Testis (tissue), 5 donors: ENCODE data around the gene SYNGR3. TPM values are rescaled to one million over a fixed set of nuclear protein-coding genes. Genes with fewer than 3 reads are reported as not detected.

Experiments used
- DNase-seq: peaks from one replicate; pipeline ENCODE4 v3.0.0-alpha.2; 2019
- H3K27ac ChIP-seq, 2 donors: fragments of 200-600 bp; sonication (generic); one replicate each; pipeline ENCODE4 v1.5.1; 2019
- H3K27me3 ChIP-seq: fragments of 200-600 bp; sonication (generic); one replicate; pipeline ENCODE4 v1.5.1; 2019
- H3K36me3 ChIP-seq: fragments of 200-600 bp; sonication (generic); one replicate; pipeline ENCODE4 v1.5.1; 2017; ENCODE audit warnings: low read depth; ENCODE audit errors: missing control alignments
- H3K4me1 ChIP-seq: fragments of 200-600 bp; sonication (generic); one replicate; pipeline ENCODE4 v1.5.1; 2019
- H3K4me3 ChIP-seq, 2 donors: fragments of 200-600 bp; sonication (generic); one replicate each; pipeline ENCODE4 v1.5.1; 2017 to 2019
- H3K9me3 ChIP-seq: fragments of 200-600 bp; sonication (generic); one replicate; pipeline ENCODE4 v1.5.1; 2017
- POLR2A ChIP-seq: fragments of 450-650 bp; IDR thresholded peaks from one replicate; pipeline ENCODE4 v1.6.1; 2017; ENCODE audit warnings: antibody characterized with exemption, mild to moderate bottlenecking, moderate library complexity
- WGBS, 2 donors: methylation state at CpG; one replicate each; pipeline ENCODE4 v1.1.5; 2018; 5-methylcytosine and 5-hydroxymethylcytosine counted together
- intact Hi-C: fragments of 100-400 bp; cut with DNase I; formaldehyde crosslinking; loops from one replicate; pipeline ENCODE4 v1.15.1; 2023; ENCODE audit warnings: low total_unique reads
- long read RNA-seq, 2 donors: transcript quantifications; one replicate each; lab custom pipeline, GENCODE V29; 2026
- polyA plus RNA-seq: library from polyadenylated mRNA; stranded (reverse); fragments of 350-450 nt; fragmentation: Illumina TruSeq; extraction: RNeasy Lipid Tissue Mini Kit (QIAGEN cat#74804); gene quantifications from one replicate; pipeline ENCODE4 v1.2.3, GENCODE V29; 2014; ENCODE audit warnings: low read depth, low replicate concordance; ENCODE audit not compliant: insufficient read depth
- total RNA-seq, 2 donors: library from RNA; depleted of rRNA; stranded (reverse); fragments of >200 nt; gene quantifications; one replicate each; pipeline ENCODE4 v1.2.3, GENCODE V29; 2016
- TF ChIP-seq, protein P1 (sequence below), 3 experiments: fragments of 450-650 bp in 2 of 3; fragments of 200-600 bp in 1 of 3; sonication (generic) in 1 of 3; IDR thresholded peaks; one replicate each; pipeline ENCODE4 v1.5.1; 2016 to 2019; ENCODE audit warnings: antibody characterized with exemption in 3 of 3, mild to moderate bottlenecking in 2 of 3, moderate library complexity in 1 of 3

The SYNGR3 gene, protein sequence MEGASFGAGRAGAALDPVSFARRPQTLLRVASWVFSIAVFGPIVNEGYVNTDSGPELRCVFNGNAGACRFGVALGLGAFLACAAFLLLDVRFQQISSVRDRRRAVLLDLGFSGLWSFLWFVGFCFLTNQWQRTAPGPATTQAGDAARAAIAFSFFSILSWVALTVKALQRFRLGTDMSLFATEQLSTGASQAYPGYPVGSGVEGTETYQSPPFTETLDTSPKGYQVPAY
- total RNA-seq, result 10 to 100 TPM; 20.9 to 33.5 TPM
- polyA plus RNA-seq, result 10.0 TPM
- long read RNA-seq, donor 1, partial matches to known transcripts, result 0 of 2 reads
- long read RNA-seq, donor 1, other reads (novel, unspliced or antisense), result 0 of 2 reads
- long read RNA-seq, donor 2, partial matches to known transcripts, result 0 of 3 reads
- long read RNA-seq, donor 2, other reads (novel, unspliced or antisense), result 0 of 3 reads

DNA sequence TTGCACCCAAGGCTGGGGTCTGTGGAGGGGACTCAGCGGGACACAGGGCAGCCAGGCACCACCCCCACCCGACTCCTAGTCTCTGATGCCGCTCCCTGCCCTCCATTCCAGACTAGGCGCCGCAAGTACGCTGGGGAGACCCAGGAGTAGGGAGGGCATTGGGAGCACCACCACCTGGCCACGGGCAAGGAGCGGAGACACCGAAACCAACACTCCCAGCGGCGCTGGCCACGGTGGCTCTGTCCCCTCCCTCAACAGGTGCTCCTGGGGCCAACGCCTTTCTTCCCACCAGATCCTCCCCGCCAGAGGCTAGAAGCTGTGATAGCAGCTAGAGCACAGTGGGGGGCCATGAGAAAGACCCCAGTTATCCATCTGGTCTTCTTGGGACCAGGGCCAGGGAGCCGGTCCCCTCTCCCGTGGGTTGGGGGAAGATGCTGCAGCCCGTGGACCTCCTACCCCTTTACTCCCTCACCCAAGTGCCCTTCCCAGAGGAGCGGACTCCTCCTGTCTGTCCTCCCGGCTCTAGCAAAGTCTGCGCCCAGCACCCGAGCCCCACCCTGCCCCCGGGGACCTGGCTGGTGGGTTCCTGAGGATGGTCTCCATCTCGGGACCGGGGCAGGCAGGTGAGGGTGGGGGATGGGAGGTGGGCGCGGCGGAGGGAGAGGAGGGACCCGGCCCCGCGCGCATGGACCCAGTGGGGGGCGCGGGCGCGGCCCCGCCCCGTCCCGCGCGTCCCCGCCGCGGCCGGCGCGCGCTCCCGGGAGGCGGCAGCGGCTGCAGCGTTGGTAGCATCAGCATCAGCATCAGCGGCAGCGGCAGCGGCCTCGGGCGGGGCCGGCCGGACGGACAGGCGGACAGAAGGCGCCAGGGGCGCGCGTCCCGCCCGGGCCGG is at the start of gene SYNGR3:
Gene SYNGR3, plus strand, starts transcription at position 762 of the 892 bp plus-strand sequence. CDS start 133 bp downstream, outside the sequence.
- Histone ChIP-seq H3K36me3 (no peaks in the 10 kb centered on the region), H3K4me3 (peak within 1 kb of the TSS; percentile 26 to 52), H3K4me1 (peaks cover 22% of the 10 kb centered on the region), H3K9me3 (no peaks in the 10 kb centered on the region), H3K27me3 (no peaks in the 10 kb centered on the region), H3K27ac (no peak within 1 kb of the TSS)
- no peak for TF ChIP-seq POLR2A
- TF ChIP-seq, protein P1, sequence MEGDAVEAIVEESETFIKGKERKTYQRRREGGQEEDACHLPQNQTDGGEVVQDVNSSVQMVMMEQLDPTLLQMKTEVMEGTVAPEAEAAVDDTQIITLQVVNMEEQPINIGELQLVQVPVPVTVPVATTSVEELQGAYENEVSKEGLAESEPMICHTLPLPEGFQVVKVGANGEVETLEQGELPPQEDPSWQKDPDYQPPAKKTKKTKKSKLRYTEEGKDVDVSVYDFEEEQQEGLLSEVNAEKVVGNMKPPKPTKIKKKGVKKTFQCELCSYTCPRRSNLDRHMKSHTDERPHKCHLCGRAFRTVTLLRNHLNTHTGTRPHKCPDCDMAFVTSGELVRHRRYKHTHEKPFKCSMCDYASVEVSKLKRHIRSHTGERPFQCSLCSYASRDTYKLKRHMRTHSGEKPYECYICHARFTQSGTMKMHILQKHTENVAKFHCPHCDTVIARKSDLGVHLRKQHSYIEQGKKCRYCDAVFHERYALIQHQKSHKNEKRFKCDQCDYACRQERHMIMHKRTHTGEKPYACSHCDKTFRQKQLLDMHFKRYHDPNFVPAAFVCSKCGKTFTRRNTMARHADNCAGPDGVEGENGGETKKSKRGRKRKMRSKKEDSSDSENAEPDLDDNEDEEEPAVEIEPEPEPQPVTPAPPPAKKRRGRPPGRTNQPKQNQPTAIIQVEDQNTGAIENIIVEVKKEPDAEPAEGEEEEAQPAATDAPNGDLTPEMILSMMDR (IDR thresholded peaks at IDR 0.05), result no peak
- 0 to 10% methylated on average over 7 to 53 of the region's 67 CpGs for WGBS, 2 donors
- intact Hi-C loops, result no loop called here
- no peak for DNase-seq

DNA sequence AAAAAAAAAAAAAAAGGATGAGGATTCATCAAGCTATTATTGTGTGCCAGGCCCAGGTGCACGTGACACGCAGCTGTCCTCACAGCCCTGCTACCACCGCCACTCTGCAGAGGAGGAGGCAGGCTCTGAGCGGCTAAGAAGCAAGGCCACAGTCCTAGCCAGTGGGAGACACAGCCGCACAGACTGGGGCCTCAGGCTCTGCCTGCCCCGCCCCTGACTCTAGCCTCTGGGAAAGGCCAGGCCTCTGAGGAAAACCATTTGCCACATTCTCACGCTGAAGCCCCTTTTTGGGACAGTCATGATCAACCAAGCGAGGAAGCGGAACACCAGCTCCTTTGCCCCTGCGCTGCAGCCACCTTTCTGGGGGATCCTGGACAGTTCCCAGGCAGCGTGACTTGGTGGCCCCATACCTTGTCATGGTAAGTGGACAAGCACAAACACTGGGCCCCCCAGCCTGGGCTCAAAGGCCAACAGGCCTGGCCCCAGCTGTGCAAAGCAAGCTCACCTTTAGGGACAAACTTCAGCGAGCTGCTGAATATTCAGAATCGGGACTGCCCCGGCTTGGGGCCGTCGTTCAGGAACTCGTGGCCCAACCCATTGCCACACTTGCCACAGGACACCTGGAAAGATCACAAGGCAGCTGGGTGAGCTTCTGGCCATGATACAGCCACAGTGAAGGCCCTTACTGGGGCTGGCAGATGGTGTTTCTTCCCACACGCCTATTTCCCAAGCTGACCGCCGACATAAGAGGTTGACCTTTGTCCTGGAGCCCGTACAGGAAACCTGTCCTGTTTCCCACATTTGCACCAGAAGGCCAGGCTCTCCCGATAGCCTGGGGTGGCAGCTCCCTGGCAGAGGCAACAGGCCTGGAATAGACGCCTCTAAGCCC is 49.3 kb upstream of the SYNGR3 start:
- Histone ChIP-seq H3K36me3 (no peaks in the 10 kb centered on the region), H3K4me1 (peaks cover 16% of the 10 kb centered on the region), H3K27ac (no peak overlapping the region), H3K9me3 (no peaks in the 10 kb centered on the region), H3K4me3 (no peak overlapping the region), H3K27me3 (no peaks in the 10 kb centered on the region)
- WGBS, 2 donors, result 93 to 94% methylated on average over 22 to 23 of the region's 23 CpGs
- no peak for DNase-seq
- no peak for TF ChIP-seq POLR2A
- TF ChIP-seq, protein P1 (IDR thresholded peaks at IDR 0.05), result no peak
- intact Hi-C loops, result no loop called here

DNA sequence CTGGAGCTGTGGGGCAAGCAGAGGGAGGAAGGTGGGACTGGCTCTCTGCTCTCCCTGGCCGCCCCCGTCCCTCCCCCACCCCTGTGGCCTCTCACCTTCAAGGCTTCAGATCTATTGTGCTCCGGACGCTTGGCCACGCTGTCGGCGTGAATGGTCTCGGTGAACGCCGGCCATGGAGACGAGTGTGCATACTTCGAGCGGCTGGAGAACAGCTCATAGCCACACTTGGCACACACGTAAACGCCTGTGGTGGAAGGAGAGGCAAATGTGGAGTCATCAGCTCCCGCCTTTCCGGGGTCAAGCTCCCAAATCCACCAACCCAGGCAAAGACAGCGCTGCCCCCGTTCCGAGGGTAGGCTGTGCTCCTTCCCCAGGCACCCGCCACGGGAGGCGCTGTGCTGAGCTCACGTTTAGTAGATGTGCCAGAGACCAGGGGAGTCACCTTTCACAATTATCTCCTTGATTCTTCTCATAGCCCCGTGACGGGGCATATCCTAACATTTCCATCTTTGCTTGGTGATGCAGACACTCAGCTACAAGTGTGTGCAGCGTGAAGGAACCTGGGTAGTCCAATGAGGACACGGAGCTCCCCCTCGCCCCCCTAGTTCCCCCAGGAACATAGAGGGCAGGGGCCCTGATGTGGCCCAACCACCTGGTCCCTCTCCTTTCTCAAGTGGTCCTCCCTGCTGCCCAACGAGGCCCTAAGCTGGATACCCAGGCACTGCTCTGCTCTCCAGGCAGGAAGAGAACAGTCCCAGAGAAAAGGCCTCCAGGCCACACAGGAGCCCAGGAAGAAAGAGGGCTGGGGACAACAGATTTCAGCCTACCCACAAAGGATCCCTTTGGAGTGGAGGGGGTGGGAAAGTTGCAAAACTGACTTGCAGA is 48.4 kb upstream of the SYNGR3 start:
- intact Hi-C loops, result no loop called here
- Histone ChIP-seq H3K4me3 (no peak overlapping the region), H3K36me3 (no peaks in the 10 kb centered on the region), H3K27ac (no peak overlapping the region), H3K9me3 (no peaks in the 10 kb centered on the region), H3K4me1 (peaks cover 16% of the 10 kb centered on the region), H3K27me3 (no peaks in the 10 kb centered on the region)
- DNase-seq, result no peak
- WGBS, 2 donors, result 90 to 92% methylated on average over 30 of the region's 30 CpGs
- TF ChIP-seq POLR2A, result no peak
- TF ChIP-seq, protein P1 (IDR thresholded peaks at IDR 0.05), result no peak
